ENCODE measurements around the gene SIRPB1.

The SIRPB1 gene

DNA sequence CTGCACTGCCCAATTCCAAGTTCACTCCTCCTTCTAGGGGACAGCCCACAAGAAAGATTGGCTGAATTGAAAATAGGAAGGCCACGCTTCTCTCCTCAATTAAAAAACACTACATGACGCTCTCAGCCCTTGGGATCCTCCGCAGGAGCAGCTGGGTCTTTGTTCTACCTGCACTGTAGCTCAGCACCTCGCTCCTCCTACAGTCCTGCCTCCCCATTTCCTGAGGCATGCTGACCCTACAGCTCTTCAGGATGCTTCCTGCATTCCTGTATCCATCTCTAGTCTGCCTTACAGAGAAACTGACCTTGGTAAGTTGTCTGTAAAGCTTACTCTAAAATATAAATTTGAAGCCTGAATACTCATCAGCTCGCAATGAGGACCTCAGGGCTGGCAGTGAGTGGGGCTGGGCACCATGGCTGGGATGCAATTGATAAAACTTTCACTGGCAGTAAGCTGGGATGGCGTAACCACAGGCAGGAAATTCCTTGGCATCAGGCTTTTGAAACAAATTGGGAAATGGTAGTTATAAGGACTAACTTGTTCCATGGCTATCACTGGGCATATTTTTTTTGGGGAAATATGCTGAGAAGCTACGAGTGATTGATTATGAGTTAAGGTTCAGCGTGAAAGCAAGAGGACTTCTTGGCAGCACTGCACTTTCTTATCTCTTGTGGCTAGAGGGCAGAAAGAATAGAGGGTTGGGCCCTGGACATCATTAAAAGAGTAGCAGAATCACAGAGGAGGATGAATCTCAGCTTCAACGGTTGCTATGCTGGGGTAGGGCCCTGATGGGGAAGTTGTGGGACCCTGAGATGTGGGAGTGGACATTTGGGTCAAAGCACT is 11.7 kb upstream of the SIRPB1 start:
- ChIA-PET CTCF (interaction anchor here (0.6 kb wide), 2 partner anchors 199 to 211 kb away, joined by 3 read pairs; no protein-coding TSS in a partner anchor), POLR2A (ENCODE audit: low non-redundant PET) (no interaction called here)
- DNase-seq (ENCODE audit: low spot score): no peak

DNA sequence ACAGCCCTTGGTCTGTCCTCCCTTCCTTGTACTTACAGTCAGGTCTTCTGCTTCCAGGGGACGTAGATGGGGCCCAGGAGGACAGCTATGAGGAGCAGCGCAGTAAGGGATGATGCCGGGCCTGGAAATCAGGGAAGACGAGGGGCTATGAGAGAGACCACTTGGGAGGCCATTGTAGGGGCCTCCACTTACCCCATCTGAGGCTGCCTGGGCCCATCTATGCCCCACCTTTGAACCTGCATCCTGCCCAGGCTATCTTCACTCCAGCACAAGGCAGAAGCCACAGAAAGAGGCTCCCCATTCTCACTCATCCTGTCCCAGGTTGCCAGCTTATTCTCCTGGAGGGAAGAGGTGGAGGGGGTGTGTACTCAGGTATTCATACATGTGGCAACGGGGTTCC is 10.4 kb upstream of the SIRPB1 start:
- TF ChIP-seq, protein P1, sequence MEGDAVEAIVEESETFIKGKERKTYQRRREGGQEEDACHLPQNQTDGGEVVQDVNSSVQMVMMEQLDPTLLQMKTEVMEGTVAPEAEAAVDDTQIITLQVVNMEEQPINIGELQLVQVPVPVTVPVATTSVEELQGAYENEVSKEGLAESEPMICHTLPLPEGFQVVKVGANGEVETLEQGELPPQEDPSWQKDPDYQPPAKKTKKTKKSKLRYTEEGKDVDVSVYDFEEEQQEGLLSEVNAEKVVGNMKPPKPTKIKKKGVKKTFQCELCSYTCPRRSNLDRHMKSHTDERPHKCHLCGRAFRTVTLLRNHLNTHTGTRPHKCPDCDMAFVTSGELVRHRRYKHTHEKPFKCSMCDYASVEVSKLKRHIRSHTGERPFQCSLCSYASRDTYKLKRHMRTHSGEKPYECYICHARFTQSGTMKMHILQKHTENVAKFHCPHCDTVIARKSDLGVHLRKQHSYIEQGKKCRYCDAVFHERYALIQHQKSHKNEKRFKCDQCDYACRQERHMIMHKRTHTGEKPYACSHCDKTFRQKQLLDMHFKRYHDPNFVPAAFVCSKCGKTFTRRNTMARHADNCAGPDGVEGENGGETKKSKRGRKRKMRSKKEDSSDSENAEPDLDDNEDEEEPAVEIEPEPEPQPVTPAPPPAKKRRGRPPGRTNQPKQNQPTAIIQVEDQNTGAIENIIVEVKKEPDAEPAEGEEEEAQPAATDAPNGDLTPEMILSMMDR (conservative IDR thresholded peaks at IDR 0.05; ENCODE audit: low read depth): no peak
- DNase-seq (ENCODE audit: low spot score): no peak
- no peak overlapping the region for H3K27ac ChIP-seq
- POLR2A ChIA-PET (ENCODE audit: low non-redundant PET): no interaction called here
- CTCF ChIA-PET: no interaction called here

More for the DNA sequence above, 11.7 kb upstream of the SIRPB1 start:
- no peak overlapping the region for H3K27ac ChIP-seq
- TF ChIP-seq, protein P1 (conservative IDR thresholded peaks at IDR 0.05; ENCODE audit: low read depth): no peak

DNA sequence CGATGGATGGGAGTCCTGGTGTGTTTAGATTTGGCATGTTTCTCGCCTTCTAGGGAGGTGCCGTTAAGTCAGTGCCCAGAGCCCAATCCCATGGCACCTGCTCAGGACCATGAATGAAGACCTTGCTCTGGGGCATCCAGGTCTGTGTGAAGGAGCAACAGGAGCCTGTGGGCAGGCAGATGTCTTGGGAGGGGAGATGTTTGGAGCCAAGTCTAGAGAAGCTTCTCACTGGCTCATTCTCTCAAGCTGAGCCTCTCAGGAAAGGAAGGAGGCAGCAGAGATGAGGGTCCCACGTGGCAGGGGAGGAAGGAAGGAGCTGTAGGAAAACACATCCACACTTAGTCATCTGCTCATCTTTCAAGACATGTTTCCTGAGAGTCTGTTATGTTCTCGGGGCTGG is 9.5 kb upstream of the SIRPB1 start:
- no peak for DNase-seq (ENCODE audit: low spot score)
- ChIA-PET POLR2A (ENCODE audit: low non-redundant PET) (no interaction called here), CTCF (no interaction called here)
- no peak overlapping the region for H3K27ac ChIP-seq
- TF ChIP-seq, protein P1 (conservative IDR thresholded peaks at IDR 0.05; ENCODE audit: low read depth): no peak

DNA sequence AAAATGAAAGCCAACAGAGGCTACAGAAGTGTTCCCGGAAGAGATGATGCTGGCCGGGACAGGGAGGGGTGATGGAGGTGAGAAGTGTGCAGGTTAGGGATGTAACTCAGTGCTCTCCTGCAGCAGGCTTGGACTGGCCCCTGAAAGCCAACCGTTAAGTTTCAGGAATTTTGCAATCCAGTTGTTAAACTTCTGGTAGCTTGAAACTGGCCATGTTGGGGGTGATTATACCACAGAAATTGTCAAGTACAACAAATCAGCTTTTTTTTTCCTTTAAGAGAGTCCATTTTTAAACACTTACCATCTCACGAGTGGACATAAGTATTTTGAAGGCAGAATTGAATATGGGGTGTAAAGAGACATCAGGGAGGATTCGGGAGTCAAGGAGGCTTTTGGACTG is 8.8 kb upstream of the SIRPB1 start:
- CTCF ChIA-PET: no interaction called here

DNA sequence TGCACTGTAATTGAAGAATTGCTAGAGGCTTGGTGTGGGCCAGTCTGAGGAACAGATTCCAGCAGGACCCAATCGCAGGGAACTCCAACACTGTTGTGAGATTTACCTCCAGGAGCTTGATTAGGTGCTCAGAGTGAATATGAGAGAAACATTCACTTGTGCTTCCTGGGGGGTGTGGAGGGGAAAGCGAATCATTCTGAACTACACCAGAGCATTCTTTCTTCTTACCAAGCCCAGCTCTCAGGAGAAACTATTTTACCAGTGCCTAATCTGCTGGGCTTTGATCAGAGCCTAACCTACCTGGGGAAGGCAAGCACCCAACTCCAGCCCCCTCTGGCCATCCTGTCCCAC is 7.4 kb upstream of the SIRPB1 start:
- CTCF ChIA-PET: interaction anchor here (0.6 kb wide), 1 partner anchor 1703 kb away, joined by 3 read pairs; no protein-coding TSS in a partner anchor
- POLR2A ChIA-PET (ENCODE audit: low non-redundant PET): no interaction called here
- no peak overlapping the region for H3K27ac ChIP-seq
- TF ChIP-seq, protein P1 (conservative IDR thresholded peaks at IDR 0.05; ENCODE audit: low read depth): no peak
- no peak for DNase-seq (ENCODE audit: low spot score)

More for the DNA sequence above, 8.8 kb upstream of the SIRPB1 start:
- no peak overlapping the region for H3K27ac ChIP-seq
- no peak for DNase-seq (ENCODE audit: low spot score)
- POLR2A ChIA-PET (ENCODE audit: low non-redundant PET): no interaction called here
- TF ChIP-seq, protein P1 (conservative IDR thresholded peaks at IDR 0.05; ENCODE audit: low read depth): no peak

DNA sequence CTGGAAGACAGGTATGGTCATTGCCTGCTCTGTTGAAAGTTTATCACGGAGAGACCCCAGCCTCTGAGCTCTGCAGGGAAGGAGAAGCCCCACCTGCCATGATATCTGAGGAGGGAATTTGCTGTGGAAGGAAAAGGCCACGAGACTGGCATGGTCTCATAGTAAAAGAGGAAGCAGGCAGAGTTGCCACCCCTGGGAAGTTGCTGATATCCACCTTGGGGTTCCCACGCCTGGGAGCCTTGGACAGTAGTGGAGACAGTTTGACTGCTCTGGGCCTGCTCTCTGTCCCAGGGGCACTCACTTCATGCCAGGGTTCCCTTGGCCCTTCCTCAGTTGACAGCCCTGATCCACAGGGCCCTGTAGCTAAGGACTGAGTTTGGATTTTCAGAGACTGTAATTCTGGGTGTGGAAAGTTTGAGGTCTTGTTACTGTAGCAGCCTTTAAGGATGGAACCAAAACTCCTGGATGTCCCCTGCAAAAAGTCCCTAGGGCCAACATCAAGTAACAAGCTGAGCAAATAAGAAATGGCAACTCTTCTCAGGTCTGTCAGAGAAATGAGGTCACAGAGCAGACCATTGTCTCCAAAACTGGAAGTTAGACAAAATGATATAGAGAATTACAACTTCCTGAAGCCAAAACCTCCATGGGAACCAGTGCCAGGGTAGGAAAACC is 6.9 kb upstream of the SIRPB1 start:
- ChIA-PET CTCF (interaction anchor here (0.6 kb wide), 1 partner anchor 1704 kb away, joined by 3 read pairs; no protein-coding TSS in a partner anchor), POLR2A (ENCODE audit: low non-redundant PET) (no interaction called here)
- no peak overlapping the region for H3K27ac ChIP-seq
- no peak for DNase-seq (ENCODE audit: low spot score)
- TF ChIP-seq, protein P1 (conservative IDR thresholded peaks at IDR 0.05; ENCODE audit: low read depth): no peak
